Right renal pelvis (tissue), 4 donors: ENCODE measurements around the gene ANKRD2. TPM values are rescaled to one million over a fixed set of nuclear protein-coding genes. Genes with fewer than 3 reads are reported as not detected.
"Not testable (repeated sequence)": the region's sequence is repeated elsewhere in the genome, so short reads cannot be mapped to it uniquely, and the experiment has no call there.

Experiments used
- DNase-seq, 4 donors: peaks; one replicate each; pipeline ENCODE4 v3.0.0-alpha.2; 2013; ENCODE audit warnings: low read depth in 4 of 4, low spot score in 3 of 4, missing footprints in 1 of 4
- polyA plus RNA-seq, 4 donors: library from polyadenylated mRNA; unstranded; fragments of 120-200 nt; gene quantifications; one replicate each; pipeline ENCODE4 v1.2.1, GENCODE V29; 2013; ENCODE audit not compliant: insufficient read length in 4 of 4

The ANKRD2 gene
- polyA plus RNA-seq, 4 donors = 0.37 to 0.93 (median 0.38) TPM

DNA sequence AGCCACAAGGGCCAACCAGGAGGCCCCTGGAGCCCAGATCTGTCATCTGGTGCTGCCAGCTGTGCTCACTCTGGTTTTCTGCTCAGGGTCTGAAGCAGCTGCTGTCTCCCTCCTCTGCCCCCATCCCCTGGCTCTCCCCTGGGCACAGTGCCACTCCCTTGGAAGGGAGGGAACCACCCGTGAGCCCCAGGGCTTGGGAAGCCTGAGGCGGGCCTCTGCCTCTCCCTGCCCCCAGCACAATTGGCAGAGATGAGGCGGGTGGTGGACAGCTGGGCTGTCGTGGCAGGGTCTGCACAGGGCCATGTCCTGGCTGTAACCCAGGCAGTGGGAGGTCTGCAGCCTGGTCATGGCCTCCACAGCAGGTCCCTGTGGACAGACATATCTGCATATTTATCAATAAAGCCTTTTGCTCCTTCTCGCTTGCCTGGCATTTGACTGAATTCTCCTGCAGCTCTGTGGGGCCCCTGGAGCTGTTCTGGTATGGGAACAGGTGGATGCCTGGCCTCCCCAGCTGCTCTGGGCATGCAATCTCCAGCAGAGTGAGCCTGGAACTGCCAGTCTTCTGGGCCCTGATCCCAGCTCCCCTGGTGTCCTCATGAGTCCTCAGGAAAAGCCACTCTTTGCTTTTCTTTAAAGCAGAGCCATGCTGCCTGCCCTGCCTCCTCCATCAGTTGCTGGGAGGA lies 1.6 kb upstream of the ANKRD2 start:
- DNase-seq = no peak

DNA sequence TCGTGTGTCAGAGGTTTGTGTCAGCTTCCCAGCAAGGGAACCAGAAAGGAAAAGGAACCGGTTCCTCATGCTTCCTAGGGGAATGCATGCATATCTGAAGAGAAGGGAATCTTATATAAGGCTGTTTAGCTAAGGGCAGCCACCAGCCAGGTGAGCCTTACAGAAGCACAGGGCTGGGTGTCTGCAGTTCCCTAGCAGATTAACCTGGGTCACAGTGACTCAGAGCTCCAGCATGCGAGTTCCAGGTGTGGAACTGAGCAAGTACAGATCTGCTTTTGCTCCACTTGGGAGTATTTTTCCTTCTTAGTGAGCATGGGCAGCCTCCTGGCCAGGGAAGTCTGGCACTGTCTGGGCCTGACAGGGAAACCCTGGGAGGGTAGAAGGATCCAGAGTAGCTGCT lies 957 bp upstream of the ANKRD2 start:
- no peak for DNase-seq

DNA sequence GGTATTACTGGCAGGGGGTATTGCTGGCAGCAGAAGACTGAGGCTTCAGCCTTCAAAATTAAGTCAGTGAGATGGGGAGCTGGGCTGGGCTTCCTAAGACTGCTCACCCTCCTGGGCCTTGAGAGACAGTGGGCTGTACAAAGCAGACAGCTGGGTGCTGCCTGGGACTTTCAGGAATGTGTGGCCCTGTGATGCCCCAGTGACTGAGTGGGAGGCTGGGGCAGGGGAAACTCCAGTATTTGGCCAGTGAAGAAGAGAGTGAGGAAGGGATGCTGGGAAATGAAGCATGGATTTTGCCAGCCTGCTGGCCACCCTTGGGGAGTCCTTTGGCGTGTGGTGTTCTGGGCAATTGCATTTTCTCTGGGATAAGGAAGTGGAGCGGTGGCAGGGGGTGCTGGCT lies 442 bp downstream of the ANKRD2 start:
- DNase-seq = no peak

DNA sequence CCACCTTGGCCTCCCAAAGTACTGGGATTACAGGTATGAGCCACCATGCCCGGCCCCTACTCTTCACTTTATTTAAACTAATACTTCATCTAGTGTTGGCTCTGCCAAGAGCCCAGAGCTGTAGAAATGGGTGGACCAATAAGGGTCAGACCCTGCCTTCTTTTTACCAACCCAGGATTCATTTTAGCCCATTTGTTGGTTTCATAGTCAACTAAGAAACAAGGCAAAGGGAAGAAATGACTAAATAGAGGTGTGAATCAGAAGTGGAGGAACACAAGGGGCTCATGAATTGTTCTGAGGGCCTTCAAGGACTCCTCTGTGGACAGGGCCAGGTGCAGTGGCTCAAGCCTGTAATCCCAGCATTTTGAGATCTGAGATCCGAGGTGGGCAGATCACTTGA lies 1.1 kb downstream of the ANKRD2 start:
- no peak for DNase-seq

DNA sequence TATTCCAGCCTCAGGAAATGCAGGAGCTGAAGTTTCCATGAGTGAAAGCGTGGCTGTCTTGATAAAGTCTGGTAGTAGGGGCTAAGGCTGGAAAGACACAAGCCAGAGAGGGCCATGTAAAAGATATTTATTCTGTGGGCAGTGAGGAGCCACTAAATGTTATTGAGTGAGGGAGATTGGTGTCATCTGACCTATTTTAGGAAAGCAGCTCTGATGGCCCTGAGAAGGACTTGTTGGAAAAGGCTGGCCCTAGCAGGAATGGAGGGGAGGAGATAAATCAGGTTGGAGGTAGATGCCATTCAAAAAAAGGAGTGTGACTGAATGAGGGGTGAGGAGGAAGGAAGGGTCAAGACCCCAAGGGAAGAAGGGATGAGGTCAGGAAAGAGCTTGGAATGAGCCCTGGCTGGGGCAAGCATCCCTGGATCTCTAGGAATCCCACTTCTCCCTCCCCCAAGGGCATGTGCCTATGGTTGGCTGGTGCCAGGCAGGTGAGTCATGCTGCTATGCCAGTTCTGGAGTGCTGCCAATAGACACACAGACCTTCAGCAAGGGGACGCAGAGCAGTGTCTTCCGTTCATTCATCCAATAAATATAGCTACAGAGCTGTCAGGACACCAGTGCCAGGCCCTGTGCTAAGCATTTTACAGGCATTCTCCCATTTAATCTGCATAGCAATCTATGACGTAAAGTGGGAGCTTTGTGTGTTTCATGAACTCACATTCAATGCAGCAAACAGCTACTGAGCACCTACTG lies 2.0 kb downstream of the ANKRD2 start:
- DNase-seq = peak in 3 of 4 donors; percentile 44 to 74 (median 52)

DNA sequence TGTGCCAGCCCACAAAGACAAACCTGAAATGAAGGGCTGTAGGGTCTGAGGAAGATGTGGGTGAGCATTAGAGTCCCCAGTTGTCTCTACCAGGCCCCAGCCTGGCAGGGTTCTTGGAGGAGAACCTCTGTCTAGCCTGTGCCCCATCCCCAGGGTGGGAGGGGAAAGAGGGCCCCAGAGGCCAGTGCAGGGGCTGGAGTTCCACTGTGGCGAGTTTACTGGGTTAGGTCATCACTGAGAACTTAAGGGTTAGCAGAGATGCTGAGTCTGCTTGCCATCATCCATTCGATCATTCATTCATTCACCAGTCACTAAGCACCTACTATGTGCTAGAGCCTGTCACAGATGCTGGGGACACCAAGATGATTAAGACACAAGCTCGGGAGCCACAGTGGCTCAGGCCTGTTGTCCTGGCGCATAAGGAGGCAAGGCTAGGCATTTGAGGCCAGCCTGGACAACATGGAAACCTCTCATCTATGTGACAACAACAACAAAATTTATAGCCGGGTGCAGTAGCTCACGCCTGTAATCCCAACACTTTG lies 2.6 kb downstream of the ANKRD2 start:
- no peak for DNase-seq

DNA sequence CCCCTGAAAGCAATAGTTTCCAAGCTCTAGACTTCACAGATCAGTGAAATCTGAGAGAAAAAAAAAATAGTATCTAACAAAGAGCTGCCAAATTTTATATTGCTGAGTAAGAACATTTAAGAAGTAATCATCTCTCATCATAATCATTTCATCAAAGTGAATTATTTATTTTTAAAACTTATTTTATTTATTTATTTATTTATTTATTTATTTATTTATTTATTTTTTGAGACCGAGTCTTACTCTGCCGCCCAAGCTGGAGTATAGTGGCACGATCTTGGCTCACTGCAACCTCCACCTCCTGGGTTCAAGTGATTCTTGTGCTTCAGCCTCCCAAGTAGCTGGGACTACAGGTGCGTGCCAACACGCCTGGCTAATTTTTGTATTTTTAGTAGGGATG lies 3.9 kb downstream of the ANKRD2 start:
- not testable (repeated sequence) for DNase-seq

DNA sequence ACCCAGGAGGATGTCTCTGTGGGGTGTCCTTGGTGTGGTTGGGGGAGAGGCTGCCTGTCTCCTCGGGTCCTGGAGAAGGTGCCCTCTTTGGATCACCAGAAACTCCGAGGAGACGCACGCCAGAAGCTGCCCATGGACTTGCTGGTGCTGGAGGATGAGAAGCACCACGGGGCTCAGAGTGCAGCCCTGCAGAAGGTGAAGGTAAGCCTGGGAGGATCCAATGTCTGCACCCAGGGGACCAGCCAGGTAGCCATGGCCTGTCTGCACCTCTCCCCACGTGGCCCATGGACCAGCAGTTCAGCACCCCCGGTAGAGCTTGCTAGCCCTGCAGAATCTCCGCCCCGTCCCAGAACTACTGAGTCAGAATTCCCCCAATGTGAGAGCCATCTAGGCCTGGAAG lies 5.1 kb downstream of the ANKRD2 start:
- DNase-seq = no peak

DNA sequence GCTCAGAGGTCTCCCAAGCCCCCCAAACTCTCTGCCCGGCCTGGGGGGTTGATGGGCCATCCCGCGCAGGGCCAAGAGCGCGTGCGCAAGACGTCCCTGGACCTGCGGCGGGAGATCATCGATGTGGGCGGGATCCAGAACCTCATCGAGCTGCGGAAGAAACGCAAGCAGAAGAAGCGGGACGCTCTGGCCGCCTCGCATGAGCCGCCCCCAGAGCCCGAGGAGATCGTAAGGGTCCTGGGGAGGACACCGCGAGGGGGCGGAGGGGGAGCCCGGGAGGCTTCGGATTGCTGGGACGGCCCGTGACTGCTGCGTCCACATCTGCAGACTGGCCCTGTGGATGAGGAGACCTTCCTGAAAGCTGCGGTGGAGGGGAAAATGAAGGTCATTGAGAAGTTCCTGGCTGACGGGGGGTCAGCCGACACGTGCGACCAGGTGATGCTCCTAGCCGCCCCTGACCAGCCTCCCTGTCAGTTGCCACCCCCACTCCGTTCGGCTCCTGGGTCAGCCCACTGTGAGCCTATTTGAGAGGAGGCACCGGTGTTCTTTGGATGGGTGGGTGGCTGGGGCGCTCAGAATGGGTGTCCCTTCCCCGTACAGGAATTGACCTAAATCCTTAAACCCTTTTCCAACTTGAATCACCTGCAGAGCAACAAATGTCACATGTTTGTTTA lies 5.7 kb downstream of the ANKRD2 start:
- no peak for DNase-seq

DNA sequence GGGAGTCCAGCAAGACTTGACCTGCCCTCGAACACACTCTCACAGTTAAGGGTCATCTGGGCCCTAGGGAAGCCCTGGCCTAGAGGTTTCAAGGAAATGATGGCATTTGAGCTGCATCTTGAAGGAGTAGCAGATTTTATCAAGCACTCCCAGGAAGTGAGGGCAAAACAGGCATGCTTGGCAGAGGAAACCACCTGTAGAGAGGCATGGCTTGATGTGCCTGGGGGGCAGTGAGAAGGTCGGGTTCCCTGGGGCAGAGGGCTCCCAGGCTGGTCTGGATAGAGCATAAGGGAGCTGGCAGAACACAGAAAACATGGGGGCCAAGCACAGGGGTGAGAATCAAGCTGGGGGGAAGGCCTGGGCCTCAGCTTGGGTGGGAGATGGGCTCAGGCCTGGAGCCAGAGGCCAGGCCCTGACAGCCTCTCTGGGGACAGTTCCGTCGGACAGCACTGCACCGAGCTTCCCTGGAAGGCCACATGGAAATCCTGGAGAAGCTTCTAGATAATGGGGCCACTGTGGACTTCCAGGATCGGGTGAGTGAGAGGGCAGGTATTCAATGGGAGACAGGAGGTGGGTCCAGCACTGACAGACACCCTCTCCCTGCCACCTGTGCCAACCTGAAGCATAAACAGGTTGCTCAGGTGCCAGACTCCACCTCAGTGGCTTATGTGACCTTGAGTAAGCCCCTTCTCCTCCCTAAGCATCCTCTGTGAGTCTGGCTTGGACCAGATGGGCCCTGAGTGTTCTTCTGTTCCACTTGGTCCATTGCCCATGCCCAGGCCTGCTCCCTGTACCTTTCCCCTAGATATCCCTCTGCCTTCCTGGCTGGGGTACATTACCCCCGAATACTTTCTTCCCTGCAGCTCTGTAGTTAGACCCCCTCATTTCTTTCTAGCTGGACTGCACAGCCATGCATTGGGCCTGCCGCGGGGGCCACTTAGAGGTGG lies 8.1 kb downstream of the ANKRD2 start:
- no peak for DNase-seq

DNA sequence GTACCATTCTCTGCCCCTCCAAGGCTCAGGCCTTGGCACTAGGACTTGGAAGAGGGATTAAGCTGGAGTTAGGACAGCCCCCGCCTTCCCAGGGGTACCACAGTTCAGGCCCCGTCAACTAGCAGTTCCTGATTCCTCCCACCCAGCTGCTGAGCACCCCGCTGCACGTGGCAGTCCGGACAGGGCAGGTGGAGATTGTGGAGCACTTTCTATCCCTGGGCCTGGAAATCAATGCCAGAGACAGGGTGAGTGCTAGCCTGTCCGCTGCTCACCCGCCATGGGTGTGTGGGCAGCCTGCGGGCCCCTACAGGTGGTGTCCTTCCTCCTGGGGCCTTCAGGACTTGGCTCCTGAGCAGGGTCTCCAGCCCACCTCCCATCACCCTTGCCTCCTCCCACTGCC lies 9.6 kb downstream of the ANKRD2 start:
- DNase-seq = no peak

DNA sequence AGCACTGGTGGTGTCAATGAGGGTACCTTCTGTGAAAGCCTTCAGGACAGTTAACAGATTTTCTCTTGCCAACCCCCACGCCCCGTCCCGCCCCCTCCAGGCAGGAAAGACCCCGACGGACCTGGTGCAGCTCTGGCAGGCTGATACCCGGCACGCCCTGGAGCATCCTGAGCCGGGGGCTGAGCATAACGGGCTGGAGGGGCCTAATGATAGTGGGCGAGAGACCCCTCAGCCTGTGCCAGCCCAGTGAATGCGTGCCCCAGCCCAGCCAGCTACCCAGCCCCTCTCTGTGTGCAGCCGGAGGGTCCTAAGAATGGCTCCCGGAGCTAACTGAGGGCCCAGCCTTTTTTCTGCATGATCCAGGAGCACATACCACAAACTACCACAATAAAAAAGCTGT lies 10.9 kb downstream of the ANKRD2 start:
- DNase-seq = no peak

DNA sequence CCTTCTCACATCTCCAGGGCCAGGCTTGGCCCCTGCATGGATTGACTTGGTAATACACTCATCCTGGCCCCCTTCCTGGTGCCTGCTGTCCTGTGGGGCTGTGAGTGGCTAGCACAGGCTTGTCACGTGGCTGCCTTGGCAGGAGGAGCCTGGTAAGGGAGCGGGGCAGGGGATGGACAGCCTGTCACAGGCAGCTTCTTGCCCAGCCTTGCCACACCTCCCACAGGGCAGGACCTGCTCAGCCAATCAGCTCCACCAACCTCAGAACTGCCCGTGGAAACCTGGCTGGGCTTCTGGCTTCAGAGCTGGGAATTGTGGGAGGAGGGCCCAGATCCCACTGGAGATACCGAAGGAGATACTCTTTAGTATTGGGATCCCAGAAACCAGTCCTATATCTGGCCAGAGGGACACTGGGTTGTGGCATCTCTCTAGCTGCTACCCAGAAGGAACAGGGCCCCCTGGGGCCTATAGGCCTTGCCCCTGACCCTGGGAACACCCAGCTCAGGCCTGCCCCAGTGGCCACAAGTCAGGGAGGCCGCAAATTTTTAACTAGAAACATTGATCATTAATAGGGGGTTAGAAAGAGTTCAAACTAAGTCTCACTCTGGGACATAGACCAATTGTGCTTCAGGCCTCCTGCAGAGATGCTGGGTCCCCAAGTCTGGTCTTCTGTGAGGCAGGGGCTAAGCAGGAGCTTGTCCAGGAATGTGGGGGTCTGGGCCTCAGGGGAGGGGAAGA lies 11.7 kb downstream of the ANKRD2 start, which contains the start of gene HOGA1:
Gene HOGA1 (plus strand): TSS at position 330 of the 738 bp plus-strand sequence. CDS start 315 bp downstream, at position 645.
- DNase-seq = peak in 3 of 4 donors; percentile 36 to 48 (median 47)

DNA sequence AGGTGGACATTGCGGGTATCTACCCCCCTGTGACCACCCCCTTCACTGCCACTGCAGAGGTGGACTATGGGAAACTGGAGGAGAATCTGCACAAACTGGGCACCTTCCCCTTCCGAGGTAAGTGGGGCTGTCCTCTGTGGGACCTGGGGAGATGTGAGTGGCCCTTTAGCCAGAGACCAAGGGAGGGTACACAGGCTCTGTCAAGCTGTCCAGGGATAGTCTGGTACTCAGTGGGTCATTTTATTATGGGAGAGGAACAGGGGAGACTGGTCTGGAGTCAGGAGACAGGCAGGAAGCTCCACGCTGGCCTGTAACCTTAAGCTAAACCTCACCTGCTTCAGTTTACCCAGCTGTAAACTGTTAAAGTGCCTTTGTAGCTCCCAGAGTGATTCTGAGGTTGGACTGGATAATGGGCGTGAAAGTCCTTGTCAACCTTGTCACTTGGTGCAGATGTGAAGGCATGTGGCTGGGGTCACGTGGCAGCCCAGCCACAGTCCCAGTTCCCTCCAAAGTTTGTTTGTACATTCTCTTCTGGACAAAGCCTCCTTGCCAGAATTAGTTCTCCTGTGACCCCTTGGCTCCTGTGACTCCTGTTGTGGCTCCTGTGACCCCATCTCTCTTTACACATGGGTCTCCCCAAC lies 12.3 kb downstream of the ANKRD2 start:
- no peak for DNase-seq

DNA sequence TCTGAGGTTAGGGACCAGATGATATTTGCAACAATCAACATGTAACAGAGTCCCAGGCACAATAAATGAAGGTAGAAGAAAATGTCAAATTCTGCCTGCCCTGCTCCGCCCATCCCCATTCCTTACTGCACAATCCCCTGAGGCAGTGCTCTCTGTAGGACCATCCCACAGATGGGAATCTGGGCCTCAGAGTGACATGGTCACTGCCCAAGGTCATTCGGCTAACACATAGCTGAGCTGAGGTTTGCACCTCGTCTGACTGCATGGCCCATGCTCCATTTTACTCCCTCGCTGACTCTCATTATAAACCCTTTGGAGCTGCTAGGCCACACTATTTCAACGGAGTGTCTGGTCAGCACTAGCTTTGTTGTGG lies 12.8 kb downstream of the ANKRD2 start:
- DNase-seq = no peak

DNA sequence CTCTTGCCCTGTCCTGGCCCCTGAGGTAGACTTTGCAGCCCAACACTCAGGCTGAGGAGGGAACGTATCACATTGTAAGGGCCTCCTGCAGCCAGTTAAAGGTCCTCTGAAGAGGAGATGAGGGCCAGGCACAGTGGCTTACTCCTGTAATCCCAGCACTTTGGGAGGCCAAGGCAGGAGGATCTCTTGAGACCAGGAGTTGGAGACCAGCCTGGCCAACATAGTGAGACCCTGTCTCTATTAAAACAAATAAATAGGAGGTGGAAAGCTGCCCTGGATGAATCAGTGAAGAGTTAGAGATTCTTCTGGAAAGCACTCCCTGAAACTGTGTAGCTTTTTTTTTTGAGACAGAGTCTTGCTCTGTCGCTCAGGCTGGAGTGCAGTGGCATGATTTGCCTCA lies 14.6 kb downstream of the ANKRD2 start:
- no peak for DNase-seq

DNA sequence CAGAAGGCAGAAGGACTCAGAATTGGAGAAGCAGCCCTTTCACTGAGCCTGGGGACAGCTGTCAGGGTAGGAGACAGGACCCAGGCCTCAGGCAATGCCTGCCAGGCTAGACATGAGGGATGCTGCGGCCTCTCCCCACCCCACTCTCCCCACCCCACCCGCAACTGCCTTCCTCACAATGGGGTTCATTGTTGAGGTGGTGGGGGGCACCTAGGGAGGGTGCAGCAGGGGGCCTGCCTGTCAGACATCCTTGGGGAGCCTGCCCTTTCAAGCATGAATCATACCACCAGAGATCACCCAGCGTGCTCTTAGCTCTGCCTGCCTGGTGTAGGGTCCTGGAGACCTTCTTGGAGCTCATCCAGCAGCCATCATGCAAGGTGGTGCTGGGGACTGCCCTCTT lies 16.9 kb downstream of the ANKRD2 start, which contains the start of gene C10orf62:
Gene C10orf62 (plus strand): TSS at position 243 of the 400 bp plus-strand sequence. CDS start 177 bp downstream, outside the sequence.
- DNase-seq = no peak

DNA sequence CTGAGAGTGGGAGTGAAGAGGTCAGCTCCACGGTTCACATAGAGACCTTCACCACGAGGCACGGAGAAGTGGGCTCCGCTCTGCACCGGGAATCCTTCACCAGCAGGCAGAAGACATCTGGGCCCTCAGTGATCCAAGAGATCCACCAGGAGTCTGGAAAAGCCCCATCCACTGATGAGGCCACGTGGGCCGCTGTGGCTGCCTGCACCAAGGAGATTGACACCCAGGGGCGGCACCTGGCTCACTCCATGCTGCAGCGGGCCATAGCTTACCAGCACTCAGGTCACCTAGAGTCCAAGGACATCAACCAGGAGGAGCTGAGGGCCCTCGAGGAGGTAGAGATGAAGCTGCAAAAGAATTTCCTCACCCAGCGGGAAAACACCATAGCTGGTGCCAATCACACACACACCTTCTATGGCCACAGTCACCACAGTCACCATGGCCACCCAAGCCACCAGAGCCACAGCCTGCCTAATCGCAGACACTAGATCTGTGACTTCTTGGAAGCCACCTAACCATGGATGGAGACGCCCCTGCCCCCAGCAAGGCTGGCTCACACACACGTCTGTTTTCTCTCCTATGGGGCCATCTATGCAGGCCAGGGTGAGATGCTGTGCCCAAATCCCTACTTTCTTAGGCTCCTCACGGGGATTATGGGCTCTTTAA lies 17.6 kb downstream of the ANKRD2 start:
- DNase-seq = no peak
